Bone marrow (tissue), 2 donors: ENCODE data around the gene ARPC1B.
A peak's percentile ranks its signal among the peaks of the same experiment; 100 is the strongest.

ENCODE experiments used
- DNase-seq, 2 donors: peaks; one replicate each; lab custom pipeline; 2025; lab: John Stamatoyannopoulos, UW

Gene ARPC1B

DNA sequence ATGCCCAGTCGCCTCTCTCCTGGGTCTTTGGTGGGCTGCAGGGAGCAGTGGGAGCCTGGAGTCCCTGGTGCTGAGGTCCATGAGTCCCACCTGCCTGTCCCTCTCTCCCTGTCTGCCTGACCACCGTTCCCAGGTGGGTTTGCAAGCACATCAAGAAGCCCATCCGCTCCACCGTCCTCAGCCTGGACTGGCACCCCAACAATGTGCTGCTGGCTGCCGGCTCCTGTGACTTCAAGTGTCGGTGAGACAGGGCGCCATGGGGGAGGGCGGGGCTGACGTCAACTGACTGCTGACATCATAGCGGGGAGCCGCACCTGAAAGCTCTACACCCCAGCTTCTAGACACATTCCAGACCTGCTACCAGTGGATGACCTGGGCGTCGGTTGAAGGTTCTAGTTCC lies 15.2 kb downstream of the ARPC1B start:
- DNase-seq = no peak

DNA sequence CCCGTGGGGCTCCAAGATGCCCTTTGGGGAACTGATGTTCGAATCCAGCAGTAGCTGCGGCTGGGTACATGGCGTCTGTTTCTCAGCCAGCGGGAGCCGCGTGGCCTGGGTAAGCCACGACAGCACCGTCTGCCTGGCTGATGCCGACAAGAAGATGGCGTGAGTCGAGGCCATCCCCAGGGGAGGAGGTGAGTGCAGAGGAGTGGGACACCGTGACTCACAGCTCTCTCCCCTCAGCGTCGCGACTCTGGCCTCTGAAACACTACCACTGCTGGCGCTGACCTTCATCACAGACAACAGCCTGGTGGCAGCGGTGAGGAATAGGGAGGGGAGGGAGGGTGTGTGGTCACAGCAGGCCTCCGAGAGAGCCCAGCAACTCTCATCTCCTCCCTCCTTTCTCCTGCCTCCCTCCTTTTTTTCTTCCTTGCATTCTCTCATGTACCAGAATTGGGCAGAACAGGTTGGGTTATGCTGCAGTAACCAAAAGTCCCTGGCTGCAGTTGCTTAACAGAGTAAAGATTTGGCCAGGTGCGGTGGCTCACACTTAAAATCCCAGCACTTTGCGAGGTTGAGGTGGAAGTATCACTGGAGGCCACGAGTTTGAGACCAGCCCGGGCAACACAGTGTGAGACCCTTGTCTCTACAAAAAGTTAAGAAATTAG lies 16.5 kb downstream of the ARPC1B start:
- DNase-seq = no peak

DNA sequence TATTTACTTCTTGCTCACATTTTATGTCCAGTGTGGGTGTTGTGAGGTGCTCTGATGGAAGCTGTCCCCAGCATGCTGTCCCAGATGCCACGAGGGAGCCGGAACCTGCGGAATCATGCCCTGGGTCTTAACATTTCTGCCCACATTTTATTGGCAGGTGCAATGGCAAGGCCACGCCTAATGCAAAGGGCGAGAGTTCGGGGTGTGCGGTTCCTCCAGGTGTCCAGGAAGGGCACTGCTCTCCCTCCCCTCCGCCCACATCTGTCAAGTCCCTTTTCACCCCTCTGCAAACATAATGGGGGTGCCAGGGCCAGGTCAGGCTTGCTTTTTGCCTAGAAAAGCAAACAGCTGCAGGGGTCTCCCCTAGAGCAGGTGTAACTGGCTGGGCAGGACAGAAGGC lies 17.5 kb downstream of the ARPC1B start:
- no peak for DNase-seq

DNA sequence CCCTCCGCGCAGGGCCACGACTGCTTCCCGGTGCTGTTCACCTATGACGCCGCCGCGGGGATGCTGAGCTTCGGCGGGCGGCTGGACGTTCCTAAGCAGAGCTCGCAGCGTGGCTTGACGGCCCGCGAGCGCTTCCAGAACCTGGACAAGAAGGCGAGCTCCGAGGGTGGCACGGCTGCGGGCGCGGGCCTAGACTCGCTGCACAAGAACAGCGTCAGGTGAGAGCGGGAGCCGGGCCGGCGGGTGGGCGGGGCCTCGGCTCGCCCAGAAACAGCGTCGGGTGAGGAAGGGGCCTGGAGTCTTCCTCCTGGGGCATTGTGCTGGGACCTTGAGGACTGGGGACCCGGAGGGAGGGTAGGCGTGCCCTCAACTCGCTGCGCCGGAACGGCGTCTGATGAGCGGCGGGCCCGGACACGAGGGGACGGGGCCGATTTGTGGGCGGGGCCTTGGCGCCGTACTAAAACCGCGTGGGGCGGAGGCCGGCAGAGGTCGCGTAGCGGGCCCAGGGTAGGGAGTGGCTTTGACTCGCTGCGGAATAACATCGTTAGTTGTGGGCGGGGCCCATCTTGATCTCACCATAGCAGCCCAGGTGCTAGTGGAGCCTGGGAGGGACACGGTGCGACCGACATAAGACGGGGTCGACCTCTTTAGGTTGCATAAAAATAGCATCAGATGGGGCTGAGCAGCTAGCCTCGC lies 18.3 kb downstream of the ARPC1B start:
- no peak for DNase-seq

DNA sequence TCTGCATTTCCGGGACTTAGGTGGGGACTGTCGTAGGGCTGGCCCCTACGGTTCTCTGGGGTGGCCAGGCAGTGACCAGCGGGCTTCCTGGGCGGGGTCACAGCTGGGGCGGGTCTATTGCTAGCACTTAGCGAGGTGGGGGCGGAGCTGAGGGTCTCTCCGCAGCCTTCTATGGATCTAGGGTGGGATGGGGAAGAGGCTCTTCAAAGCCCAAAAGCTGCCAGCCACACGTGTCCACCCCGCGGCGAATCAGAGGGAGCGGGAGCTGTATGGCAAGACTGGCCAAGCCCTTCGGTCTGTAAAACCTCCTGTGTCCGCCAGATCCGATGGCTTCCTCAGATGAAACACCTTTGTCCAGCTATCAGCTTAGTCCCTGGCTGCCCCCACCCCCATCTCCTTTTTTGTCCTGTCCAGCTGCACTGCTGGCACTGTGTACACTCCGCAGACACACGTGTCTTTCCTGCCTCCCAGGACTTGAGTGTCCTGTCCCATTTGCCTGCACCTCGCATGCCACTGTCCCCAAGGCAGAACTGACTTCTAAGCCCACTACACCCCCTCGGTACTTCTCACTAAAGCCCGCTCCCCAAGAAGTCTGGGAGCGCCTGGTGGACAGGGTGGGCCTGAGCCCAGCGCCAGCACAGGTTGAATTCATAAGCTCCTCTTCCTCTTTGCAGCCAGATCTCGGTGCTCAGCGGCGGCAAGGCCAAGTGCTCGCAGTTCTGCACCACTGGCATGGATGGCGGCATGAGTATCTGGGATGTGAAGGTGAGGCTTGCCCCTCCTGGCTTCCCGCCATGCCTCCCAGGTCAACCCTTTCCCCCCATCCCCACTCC lies 19.0 kb downstream of the ARPC1B start:
- DNase-seq = no peak

DNA sequence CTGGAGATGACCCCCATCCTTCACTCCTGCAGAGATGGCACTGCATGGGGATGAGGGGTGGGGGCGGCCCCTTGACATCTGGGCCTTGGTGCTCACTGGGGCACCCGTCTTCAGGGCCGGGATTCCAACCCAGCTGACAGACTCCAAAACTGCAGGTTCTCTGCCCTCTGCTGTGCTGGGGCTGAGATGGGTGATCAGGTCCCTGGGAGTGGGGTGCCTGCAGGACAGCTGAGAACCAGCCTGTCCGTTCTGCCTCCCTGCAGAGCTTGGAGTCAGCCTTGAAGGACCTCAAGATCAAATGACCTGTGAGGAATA lies 19.6 kb downstream of the ARPC1B start:
- DNase-seq = no peak

DNA sequence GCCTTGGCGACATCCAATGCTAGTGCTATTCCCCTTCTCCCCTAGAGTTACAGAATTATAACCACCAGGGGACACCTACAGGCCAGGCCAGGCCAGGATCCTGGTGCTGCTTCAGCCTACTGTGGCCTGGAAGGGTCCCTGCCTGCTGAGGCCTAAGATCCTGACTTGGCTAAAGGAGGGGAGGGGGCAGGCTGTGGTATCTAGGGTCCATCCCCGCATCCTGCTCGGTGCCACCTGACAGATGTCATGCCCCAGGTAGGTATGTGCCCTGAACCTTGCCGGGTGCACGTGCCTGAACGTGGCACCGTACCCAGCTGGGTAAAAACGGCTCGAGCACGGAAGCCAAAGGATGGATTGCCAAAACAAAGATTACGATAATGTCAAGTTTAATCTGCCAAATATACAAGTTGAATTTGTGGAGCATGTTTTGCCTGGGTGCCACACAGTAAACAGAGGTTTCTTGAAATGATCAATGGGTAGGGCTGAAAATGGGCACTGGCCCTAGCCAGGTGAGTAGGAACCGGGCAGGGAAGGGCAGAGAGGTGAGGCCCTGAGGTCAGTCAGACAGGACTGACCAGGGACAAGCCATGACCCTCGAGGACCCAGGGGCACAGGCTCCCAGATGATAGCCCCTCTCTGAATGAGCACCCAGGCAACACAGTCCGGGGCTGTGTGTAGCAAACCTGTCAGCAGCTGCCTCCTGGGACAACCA lies 21.2 kb downstream of the ARPC1B start:
- no peak for DNase-seq

DNA sequence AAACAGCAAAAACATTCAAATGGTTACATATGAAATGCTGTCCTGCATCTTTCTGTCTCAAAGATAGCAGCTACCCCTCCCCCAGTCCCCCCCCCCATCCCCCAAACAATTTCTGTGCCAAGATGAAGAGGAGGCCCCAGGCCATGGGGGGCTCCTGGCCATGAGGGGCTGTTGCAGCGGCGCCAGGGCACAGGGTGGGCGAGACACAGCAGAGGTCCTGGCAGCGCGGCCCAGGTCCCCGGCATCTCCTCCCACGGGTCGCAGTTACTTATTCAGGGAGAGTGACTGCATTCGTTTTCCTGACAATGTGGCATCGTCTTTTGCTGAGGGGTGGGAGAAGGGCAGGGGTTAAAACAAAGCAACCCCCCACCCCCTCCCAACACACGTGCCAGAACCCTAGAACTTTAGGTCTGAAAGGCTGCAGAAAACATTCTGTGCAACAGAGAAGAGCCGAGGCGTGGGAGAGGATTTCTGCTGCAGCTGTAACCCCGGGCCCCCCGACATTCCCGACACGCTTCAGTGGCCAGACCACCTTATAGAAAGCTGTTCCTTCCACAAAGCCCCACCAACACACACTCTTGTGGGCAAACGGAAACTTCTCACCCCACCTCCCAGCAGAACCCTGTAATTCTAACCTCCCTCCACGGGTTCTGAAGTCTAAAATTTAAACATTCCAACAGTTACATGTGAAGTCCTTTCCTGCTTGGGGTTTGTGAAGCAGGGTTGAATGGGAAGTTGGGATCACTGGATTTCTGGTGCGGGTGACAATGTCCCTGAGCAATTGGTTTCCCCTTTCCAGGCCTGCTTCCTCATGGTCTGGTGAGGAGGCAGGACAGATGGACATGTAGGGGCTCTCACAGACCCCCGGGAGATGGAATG lies 22.1 kb downstream of the ARPC1B start:
- DNase-seq = no peak

DNA sequence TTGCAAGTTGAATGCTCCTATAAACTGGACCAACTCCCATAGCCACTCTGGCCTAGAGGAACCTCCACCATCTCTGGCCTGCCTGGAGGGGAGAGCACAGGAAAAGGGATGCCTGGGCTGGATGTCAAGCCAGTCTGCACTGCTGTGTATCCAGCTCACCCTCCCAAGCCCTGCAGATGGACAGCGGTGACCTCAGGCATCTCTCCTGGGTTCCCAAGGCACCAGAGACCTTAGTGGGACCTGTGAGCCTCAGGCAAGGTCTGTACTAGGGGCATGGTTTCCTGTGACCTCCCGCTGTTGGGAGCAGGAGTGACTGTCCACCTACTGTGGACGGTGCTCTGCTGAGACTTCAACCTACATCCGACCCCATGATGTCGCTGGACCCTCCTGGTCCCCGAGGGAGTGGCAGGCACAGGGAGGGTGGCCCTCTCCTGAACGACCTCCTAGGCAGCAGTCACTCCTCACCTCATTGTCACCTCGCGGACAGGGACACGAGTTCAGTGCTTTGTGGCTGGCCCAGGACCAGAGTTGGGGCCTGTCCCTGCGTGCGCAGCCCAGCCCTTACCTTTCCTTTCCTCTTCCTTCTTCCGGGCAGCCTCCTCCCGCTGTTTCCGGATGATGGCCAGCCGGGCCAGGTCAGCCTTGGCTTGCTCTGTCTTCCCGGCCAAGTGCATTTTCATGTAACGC lies 22.9 kb downstream of the ARPC1B start:
- DNase-seq = no peak

DNA sequence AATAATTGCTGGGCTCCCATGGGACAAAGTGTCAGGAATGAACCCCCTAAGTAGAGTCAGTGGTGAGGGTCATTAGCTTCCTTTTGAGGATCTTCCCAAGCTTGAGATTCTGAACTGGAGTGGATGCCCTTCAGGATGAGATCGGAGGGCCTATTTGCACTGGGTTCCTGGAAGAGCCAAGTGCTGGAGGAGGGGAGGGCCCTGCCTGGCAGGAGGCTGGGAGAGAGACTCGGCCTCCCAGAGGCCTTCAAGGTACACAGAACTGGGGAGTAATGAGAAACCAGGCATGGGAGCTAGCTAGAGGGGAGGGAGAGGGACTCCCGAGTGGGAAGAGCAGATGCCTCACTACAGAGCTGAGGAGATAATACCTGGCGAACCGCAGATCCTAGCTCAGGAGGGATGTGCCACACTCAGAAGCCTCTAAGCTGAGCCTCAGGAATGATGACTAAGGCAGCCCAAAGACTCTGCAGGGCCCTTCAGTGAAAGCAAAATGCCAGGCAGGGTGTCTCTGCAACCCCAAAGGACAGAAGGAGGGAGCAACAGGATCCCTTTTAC lies 24.4 kb downstream of the ARPC1B start:
- no peak for DNase-seq

DNA sequence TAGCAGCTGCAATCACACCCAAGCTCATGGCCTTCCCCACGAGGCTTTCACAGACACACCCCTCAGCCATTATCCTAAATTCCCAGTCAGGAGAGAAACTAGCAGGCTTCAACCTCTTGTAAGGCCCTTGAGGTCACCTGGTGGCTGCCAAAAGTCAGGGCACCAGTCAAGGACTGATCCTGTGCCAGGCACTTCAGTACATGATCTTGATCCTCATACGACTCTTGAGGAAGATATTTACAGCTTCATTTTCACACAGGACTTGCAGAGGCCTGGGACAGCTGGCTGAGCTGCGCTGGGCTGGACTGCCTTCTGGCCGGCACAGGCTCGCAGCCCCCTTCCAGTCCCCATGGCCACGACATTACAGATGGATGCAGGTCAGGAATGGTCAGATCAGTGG lies 25.1 kb downstream of the ARPC1B start:
- DNase-seq = no peak

DNA sequence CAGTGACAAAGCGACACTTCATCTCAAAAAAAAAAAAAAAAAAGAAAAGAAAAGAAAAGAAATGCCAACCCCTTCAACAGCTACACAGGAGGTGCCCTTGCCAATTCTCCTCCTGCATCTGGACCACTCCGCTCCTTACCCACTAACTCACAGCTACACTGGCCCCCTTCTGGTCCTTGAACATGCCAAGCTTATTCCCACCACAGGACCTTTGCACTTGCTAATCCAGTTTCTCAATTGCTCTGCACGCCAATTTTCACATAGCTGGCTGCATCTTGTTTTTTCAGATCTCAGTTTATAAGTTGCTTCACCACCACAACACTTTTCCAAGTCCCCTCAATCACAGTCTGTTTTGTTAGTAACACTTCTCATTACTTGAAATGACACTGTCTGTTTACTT lies 28.3 kb downstream of the ARPC1B start:
- DNase-seq = no peak

DNA sequence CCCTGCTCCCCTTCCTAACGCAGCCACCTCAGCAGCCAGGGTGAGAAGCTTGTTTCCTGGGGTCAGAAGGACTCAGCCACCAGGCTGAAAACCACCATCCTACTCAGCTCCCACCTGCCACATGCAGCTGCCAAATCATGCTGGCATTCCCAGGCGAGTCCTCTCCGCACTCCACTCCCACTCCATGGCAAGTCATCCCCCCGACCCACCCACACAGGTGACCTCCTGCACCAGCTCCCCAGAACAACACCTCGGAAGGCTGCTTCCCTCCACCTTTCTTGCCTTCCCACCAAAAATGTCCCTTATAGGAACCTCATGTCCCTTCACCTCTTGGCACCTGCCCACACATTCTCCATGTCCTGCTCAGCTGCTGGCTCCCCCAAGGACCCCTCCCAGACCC lies 29.2 kb downstream of the ARPC1B start:
- DNase-seq = no peak

DNA sequence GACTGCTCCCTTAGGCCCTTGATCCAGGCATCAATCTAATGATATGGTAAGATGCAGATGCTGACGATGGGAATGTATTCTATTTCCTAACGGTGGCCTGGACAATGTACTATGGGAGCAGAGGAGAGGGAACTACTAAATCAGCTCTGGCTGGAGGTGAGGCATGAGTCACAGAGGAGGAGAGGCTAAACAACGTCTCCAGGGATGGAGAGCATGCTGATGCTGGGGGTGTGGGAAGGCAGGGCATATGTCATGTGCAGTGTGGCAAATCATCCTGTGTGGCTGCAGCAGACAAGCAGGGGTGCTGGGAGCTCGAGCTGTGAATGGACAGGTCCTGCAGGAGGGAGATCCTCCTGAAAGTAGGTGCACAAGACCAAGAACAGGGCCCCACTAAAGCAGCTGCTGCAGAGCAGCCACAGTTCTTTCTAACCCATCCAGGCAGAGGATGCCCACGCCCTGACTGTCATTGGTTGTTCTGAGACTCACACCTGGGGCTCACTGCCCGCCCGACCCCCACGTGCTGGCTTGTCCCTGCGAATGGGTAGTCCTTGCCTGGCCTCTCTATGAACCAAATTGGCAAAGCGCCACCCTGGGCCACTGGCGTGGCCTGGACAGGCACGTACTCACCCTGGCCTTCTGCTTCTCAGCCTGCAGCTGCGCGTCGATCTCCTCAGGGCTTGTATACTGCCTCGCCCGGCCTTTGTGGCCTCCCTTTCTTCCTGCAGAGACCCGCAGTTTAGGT lies 29.9 kb downstream of the ARPC1B start:
- no peak for DNase-seq

DNA sequence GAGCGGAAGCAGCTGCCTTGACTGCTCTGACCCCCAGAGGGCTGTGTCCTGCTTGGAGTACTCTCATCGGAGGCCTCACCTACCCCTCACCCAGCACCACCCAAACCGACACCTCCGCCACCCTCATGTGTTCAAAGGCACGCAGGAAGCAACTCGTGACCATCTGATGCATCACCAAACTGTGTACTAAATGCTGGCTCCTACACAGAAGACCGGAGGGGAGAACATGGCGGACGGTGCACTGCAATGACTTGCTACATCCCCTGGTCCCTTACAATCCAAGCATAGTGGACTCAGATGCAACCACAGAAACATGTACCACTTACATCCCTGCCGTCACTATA lies 30.4 kb downstream of the ARPC1B start:
- DNase-seq = no peak

DNA sequence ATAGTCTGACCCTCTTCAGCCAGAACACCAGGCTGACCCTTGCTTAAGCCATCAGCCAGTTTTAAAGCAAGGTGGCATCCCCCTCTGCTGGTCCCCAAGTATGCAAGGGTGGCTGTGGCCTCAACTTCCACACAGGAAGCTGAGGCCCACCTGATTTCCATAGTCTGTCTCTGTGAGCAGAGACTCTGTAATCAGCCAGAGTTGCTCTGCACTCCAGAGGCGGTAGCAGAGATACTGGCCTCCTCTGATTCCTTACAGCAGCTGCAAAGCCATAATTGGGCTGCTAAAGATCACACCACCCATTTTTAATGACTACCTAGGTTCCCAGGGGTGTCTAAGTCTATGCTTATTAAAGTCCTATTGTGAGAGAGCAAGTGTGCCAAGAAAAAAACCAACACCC lies 32.0 kb downstream of the ARPC1B start:
- DNase-seq = no peak

DNA sequence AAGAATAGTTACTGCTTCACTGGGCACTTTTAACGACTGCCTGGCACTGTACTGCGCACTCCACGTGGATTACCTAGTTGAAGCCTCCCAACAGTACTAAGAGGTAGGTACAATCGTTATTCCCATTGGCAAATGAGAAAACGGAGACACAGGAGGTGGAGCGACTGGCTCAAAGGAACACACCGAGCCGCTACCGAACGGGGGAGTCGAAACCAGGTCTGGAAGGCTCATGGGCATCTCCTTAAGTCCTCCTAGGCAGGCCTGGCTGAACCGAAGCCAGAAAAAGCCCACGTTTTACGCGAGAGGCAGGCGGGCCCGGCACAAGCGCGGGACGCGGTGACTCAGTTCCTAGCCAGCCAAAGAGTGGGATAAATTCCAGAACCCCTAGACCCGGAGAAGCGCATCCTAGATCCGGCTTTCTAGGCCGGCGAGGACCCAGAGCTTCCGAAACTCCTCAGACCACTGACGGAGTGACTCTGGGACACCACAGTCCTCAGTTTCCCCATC lies 33.4 kb downstream of the ARPC1B start:
- DNase-seq = peak in 1 of 2 donors; percentile 61

DNA sequence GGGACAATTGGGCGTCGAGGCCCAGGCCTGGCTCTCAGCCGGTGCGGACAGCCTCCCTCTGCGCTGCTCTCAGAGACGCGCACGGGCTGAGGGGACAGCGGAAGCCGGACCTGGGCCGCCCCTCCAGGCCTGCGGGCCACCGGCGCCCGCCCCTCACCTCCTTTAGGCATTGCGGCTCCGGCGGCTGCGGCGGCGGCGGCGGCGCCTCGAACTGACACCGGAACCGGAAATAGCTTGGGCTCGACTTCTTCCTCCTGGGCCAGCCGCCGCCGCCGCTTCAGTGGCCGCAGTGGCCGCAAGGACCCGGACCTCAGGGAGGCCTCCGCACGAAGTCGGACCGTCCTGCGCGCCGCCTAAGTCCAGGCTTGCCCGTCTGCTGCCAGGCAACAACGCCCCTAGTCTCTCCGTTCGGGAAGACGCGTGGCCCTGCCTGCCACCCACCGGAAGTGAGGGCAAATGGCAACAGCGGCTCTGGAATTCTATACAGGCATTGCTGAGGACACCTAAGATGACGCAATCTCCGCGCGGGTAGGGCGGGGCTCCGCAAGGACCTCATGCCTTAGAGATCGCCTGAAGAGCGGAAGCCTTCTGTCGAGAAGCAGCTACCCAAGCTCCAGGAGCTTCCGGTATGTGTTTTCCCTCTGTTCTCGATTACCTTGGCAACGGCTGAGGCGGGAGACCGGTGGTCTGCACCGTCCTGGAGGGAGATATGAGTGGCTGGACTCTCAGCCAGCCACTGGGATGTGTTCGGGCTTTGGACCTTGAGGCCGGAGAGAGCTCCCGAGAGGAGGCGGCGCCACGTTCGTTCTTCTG lies 34.1 kb downstream of the ARPC1B start, which contains the start of the genes BUD31 and PDAP1:
Gene BUD31 (plus strand): TSS at position 591 of the 813 bp plus-strand sequence. CDS start 2,124 bp downstream, outside the sequence.
Gene PDAP1 (minus strand): TSS at position 219 of the 813 bp plus-strand sequence. CDS start 49 bp downstream, at position 170.
- DNase-seq = peak; percentile 91 to 97

DNA sequence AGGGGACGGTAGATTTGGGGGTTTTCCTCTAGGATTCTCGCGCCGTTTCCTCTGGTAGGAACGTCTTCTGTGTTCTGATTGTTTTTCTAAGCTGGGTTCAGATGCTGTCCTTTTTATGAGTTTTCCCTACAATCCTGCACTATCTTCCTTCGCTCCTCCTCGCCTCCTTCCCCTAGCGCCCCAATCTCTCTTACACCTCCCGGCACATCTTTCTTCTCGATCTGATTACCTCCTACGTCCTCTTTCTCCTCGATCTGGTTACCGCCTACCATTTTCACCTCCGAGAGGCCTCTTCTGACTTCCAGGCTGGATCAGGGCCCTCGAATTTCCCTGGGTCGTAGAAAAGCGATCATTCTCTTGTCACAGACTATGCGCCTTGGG lies 34.7 kb downstream of the ARPC1B start:
- no peak for DNase-seq
